ENCODE measurements around the gene ECT2.
"Not testable (repeated sequence)": the region's sequence is repeated elsewhere in the genome, so short reads cannot be mapped to it uniquely, and the experiment has no call there.

The ECT2 gene

GRCh38 chr3:172749230-172749965 is 1.1 kb upstream of the ECT2 start:
- no peak for DNase-seq

- no peak for DNase-seq
Measured at GRCh38 chr3:172750069-172750367, 508 bp upstream of the ECT2 start.

GRCh38 chr3:172751175-172751704 is 714 bp downstream of the ECT2 start:
- DNase-seq, result no peak

- no peak for DNase-seq
Measured at GRCh38 chr3:172752651-172753050, 2.1 kb downstream of the ECT2 start.

GRCh38 chr3:172753125-172753524 is 2.6 kb downstream of the ECT2 start:
- DNase-seq, result no peak

- DNase-seq, result not testable (repeated sequence)
Measured at GRCh38 chr3:172760416-172760815, 9.9 kb downstream of the ECT2 start.

GRCh38 chr3:172766241-172766640 is 15.7 kb downstream of the ECT2 start:
- DNase-seq, result no peak

- DNase-seq, result no peak
Measured at GRCh38 chr3:172766718-172767405, 16.3 kb downstream of the ECT2 start.

- DNase-seq, result no peak
Measured at GRCh38 chr3:172770382-172770781, 19.9 kb downstream of the ECT2 start.

- DNase-seq, result no peak
Measured at GRCh38 chr3:172771672-172772071, 21.1 kb downstream of the ECT2 start.

- DNase-seq, result no peak
Measured at GRCh38 chr3:172776049-172776717, 25.7 kb downstream of the ECT2 start.

GRCh38 chr3:172777901-172778300 is 27.4 kb downstream of the ECT2 start:
- DNase-seq, result no peak

GRCh38 chr3:172782235-172782634 is 31.7 kb downstream of the ECT2 start:
- no peak for DNase-seq

- no peak for DNase-seq
Measured at GRCh38 chr3:172786036-172786435, 35.5 kb downstream of the ECT2 start.

- no peak for DNase-seq
Measured at GRCh38 chr3:172787019-172787418, 36.5 kb downstream of the ECT2 start.

- DNase-seq, result no peak
Measured at GRCh38 chr3:172787746-172788145, 37.2 kb downstream of the ECT2 start.

- DNase-seq, result no peak
Measured at GRCh38 chr3:172799246-172799645, 48.7 kb downstream of the ECT2 start.

- no peak for DNase-seq
Measured at GRCh38 chr3:172800156-172800555, 49.6 kb downstream of the ECT2 start.

- DNase-seq, result no peak
Measured at GRCh38 chr3:172803489-172803888, 53.0 kb downstream of the ECT2 start.

- DNase-seq, result no peak
Measured at GRCh38 chr3:172804323-172804722, 53.8 kb downstream of the ECT2 start.

GRCh38 chr3:172808969-172809546 is 58.5 kb downstream of the ECT2 start:
- no peak for DNase-seq

- DNase-seq, result no peak
Measured at GRCh38 chr3:172811099-172811498, 60.6 kb downstream of the ECT2 start.

GRCh38 chr3:172813462-172813861 is 62.9 kb downstream of the ECT2 start:
- DNase-seq, result no peak

- no peak for DNase-seq
Measured at GRCh38 chr3:172814738-172815137, 64.2 kb downstream of the ECT2 start.

Data from activated CD8-positive, alpha-beta memory T cell treated with anti-CD3 and anti-CD28 coated beads, Interleukin-2, amount 50 U/mL, for 4 hours (primary cell).